Stimulated activated effector memory CD8-positive, alpha-beta T cell treated with anti-CD3 and anti-CD28 coated beads, Interleukin-12 subunit alpha, Interleukin-12 subunit beta, amount 100 ng/mL, for 72 hours (primary cell): ENCODE results near the gene MTRFR.
"Not testable (repeated sequence)": the region's sequence is repeated elsewhere in the genome, so short reads cannot be mapped to it uniquely, and the experiment has no call there.

Experiments
- ATAC-seq: fragments of 150-1000 bp; cut with Tn5 transposase; 2 replicates; pipeline ENCODE4 v1.10.0; 2021
- DNase-seq, 2 donors: peaks; one replicate each; pipeline ENCODE4 v3.0.0; 2021 to 2022; ENCODE audit warnings: low spot score in 2 of 2
- H3K27ac Mint-ChIP-seq: one replicate; pipeline ENCODE4 v1.8.0; 2022; ENCODE audit warnings: mild to moderate bottlenecking, mixed read lengths
- H3K36me3 Mint-ChIP-seq: one replicate; pipeline ENCODE4 v1.8.0; 2022; ENCODE audit warnings: mild to moderate bottlenecking, mixed read lengths
- H3K4me1 Mint-ChIP-seq: one replicate; pipeline ENCODE4 v1.8.0; 2022; ENCODE audit warnings: mixed read lengths
- H3K4me3 Mint-ChIP-seq: one replicate; pipeline ENCODE4 v1.8.0; 2022; ENCODE audit warnings: mild to moderate bottlenecking, mixed read lengths
- H3K9me3 Mint-ChIP-seq: one replicate; pipeline ENCODE4 v1.8.0; 2022; ENCODE audit warnings: mixed read lengths

Gene MTRFR

DNA sequence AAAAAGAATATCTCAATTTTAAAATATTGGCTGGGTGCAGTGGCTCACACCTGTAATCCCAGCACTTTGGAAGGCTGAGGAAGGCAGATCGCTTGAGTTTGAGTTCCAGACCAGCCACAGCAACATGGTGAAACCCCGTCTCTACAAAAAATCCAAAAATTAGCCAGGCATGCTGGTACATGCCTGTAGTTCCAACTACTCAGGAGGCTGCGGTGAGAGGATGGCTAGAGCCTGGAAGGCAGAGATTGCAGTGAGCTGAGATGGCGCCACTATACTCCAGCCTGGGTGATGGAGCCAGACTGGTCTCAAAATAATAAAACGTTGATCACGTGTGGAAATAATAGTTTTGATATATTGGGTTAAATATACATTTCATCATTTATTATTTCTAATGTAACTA, 5.7 kb downstream of the MTRFR start:
- H3K4me1 Mint-ChIP-seq = peaks cover 48% of the 10 kb centered on the region
- H3K36me3 Mint-ChIP-seq = peaks cover 76% of the 10 kb centered on the region
- no peak overlapping the region for H3K4me3 Mint-ChIP-seq
- ATAC-seq = no peak
- H3K27ac Mint-ChIP-seq = no peak overlapping the region
- DNase-seq = no peak
- H3K9me3 Mint-ChIP-seq = no peaks in the 10 kb centered on the region

DNA sequence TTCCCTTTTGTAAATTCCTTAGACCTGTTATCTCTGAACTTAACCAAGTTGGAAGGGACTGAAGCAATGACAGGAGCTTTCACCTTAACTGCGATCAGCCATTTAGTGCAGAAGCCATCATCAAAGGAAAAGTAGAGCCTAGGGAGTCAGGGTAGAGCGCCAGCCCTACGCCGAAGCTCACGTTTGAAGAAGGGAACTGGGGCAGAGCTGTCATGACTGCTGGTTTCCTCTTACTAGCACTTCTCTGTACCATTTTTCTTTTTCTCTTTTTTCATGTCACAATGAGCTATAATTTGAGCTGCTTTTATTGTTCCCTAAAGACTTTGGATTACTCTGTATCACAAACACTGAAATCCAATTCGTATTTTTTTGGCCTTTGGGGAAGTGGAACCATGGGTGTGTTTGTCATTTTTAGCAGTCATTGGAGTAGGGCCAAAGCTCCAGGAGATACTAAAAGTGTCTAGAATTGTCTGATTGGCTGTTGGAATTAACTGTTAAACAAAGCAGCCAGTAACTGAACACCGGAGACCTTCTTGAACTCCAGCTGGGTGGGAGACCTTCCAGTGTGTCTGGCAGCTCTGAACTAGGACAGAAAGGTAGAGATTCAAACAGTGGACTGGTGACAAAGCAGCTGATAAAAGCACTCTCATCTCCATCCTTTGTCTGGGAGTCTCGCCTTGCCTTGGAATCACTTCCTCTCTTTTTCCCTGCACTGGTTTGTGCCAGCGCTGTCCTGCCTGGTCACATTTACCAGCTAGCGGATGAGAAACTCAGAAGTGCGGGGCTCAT, 9.1 kb downstream of the MTRFR start:
- DNase-seq (no peak), ATAC-seq (no peak)
- H3K4me1 Mint-ChIP-seq = peaks cover 48% of the 10 kb centered on the region
- no peaks in the 10 kb centered on the region for H3K9me3 Mint-ChIP-seq
- H3K4me3 Mint-ChIP-seq = no peak overlapping the region
- peak overlapping the region; percentile 76 for H3K27ac Mint-ChIP-seq
- H3K36me3 Mint-ChIP-seq = peaks cover 68% of the 10 kb centered on the region

DNA sequence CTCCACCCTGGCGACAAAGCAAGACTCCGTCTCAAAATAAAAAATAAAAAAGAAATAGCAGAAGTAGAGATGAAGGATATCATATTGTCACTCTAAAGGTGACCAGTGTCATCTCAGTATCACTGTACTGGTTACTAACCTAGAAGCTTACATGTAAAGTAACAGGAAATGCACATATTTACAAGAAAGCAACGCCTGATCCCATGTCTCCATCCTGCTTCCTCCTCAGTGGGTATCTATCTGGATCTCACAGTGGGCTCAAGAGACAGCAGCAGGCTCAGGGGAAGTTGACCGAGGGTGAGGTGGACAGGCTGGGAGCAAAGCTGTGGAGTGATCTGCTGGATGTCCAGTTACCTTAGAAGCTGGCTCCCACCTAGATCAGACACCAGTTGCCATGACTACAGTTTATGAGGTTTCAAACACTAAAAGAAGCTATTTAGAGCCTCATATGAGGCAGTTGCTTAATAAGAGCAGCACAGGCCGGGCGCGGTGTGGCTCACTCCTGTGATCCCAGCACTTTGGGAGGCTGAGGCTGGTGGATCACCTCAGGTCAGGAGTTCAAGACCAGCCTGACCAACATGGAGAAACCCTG, 10.5 kb downstream of the MTRFR start:
- DNase-seq = no peak
- peaks cover 52% of the 10 kb centered on the region for H3K4me1 Mint-ChIP-seq
- H3K36me3 Mint-ChIP-seq = peaks cover 66% of the 10 kb centered on the region
- ATAC-seq = no peak
- no peak overlapping the region for H3K4me3 Mint-ChIP-seq
- no peak overlapping the region for H3K27ac Mint-ChIP-seq
- no peaks in the 10 kb centered on the region for H3K9me3 Mint-ChIP-seq

DNA sequence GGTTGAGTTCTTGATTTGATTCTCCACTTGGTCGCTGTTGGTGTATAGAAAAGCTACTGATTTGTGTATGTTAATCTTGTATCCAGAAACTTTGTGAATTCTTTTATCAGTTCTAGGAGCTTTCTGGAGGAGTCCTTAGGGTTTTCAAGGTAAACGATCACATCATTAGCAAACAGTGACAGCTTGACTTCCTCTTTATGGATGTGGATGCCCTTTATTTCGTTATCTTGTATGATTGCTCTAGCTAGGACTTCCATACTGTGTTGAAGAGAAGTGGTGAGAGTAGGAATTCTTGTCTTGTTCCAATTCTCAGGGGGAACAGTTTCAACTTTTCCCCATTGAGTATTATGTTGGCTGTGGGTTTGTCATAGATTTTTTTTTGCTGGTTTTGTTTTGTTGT, 12.4 kb downstream of the MTRFR start:
- Mint-ChIP-seq H3K9me3 (no peaks in the 10 kb centered on the region), H3K27ac (peak overlapping the region; percentile 74), H3K4me3 (no peak overlapping the region), H3K36me3 (peaks cover 59% of the 10 kb centered on the region), H3K4me1 (peaks cover 58% of the 10 kb centered on the region)
- no peak for ATAC-seq
- no peak for DNase-seq

DNA sequence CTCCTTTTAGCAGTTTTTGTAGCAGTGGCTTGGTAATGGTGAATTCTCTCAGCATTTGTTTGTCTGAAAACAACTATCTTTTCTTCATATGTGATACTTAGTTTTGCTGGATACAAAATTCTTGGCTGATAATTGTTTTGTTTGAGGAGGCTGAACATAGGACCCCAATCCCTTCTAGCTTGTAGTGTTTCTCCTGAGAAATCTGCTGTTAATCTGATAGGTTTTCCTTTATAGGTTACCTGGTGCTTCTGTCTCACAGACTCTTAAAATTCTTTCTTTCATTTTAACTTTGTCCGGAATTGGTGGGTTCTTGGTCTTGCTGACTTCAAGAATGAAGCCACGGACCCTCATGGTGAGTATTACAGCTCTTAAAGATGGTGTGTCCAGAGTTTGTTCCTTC, 14.9 kb downstream of the MTRFR start:
- not testable (repeated sequence) for H3K9me3 Mint-ChIP-seq, DNase-seq, ATAC-seq, H3K4me3 Mint-ChIP-seq
- Mint-ChIP-seq H3K27ac (peak overlapping the region; percentile 74), H3K36me3 (peaks cover 43% of the 10 kb centered on the region), H3K4me1 (peaks cover 58% of the 10 kb centered on the region)

DNA sequence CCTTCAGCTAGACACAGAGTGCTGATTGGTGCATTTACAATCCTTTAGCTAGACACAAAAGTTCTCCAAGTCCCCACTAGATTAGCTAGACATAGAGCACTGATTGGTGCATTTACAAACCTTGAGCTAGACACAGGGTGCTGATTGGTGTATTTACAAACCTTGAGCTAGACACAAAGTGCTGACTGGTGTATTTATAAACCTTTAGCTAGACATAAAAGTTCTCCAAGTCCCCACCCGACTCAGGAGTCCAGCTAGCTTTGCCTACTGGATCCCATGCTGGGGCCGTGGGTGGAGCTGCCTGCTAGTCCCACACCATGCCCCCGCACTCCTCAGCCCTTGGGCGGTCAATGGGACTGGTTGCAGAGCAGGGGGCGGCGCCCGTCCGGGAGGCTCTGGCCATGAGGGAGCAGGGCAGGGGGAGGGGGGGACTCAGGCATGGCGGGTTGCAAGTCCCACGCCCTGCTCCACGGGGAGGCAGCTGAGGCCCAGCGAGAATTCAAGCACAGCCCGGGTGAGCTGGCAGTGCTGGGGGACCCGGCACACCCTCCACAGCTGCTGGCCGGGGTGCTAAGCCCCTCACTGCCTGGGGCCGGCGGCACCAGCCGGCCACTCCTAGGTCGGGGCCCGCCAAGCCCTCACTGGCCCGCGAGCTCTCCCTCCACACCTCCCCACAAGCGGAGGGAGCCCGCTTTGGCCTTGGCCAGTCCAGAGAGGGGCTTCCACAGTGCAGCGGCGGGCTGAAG, 15.9 kb downstream of the MTRFR start:
- H3K36me3 Mint-ChIP-seq = peaks cover 49% of the 10 kb centered on the region
- not testable (repeated sequence) for ATAC-seq, H3K9me3 Mint-ChIP-seq, H3K4me3 Mint-ChIP-seq, H3K27ac Mint-ChIP-seq, DNase-seq
- H3K4me1 Mint-ChIP-seq = peaks cover 63% of the 10 kb centered on the region

DNA sequence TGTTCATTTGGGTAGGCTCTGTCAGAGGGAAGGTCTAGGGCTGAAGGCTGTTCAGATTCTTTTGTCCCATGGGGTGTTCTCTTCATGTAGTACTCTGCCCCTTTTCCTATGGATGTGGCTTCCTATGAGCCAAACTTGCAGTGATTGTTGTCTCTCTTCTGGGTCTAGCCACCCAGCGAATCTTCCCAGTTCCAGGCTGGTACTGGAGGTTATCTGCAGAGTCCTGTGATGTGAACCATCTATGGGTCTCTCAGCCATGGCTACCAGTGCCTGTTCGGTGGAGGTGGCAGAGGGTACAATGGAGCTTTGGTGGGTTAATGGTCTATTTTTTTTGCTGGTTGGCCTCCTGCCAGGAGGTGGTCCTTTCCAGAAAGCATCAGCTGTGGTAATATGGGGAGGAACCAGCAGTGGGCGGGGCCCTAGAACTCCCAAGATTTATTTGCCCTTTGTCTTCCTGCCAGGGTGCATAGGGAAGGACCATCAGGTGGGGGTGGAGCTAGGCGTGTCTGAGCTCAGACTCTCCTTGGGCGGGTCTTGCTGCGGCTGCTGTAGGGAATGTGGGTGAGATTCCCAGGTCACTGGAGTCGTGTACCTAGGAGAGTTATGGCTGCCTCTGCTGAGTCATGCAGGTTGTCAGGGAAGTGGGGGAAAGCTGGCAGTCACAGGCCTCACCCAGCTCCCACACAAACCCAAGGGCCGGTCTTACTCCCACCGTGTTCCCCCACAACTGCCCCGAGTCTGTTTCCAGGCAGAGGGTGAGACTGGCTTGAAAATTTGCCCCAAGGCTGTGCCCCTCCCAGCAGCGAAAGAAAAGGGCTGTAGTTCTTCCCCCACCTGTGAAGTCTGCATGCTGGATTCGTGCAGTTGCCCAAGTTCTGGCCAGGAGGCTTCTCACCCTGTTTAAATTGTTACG, 17.5 kb downstream of the MTRFR start:
- H3K36me3 Mint-ChIP-seq = peaks cover 57% of the 10 kb centered on the region

DNA sequence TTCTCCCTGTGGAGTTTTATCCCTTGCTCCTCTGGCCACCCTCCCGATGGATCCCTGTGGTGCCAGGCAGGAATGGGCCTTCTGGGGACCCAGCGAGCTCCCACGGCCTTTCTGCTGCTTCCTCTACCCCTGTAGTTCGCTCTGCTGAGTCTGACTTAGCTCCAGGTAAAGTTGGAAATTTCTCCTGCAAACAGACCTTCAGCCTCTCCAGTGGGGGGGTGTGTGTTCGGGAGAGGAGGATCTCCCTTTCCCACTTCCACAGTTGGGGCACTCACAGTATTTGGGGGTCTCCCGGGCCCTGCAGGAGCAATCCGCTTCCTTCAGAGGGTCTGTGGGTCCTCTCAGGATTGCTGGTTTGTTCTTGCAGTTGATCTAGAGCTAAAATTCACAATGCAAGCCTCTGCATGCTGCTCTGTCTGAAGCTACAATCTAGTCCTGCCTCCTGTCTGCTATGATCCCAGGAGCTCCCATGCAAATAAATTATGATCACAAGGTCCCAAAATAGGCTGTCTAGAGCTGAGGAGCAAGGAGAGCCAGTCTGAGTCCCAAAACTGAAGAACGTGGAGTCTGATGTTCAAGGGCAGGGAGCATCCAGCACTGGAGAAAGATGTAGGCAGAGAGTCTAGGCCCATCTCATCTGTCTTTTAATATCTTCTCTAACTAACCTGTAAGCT, 18.3 kb downstream of the MTRFR start:
- Mint-ChIP-seq H3K36me3 (peaks cover 57% of the 10 kb centered on the region), H3K27ac (peak overlapping the region; percentile 74)

More for the DNA sequence above, 17.5 kb downstream of the MTRFR start:
- H3K27ac Mint-ChIP-seq = peak overlapping the region; percentile 74
- ATAC-seq (no peak), DNase-seq (no peak)
- peaks cover 55% of the 10 kb centered on the region for H3K4me1 Mint-ChIP-seq
- H3K4me3 Mint-ChIP-seq = no peak overlapping the region
- no peaks in the 10 kb centered on the region for H3K9me3 Mint-ChIP-seq

DNA sequence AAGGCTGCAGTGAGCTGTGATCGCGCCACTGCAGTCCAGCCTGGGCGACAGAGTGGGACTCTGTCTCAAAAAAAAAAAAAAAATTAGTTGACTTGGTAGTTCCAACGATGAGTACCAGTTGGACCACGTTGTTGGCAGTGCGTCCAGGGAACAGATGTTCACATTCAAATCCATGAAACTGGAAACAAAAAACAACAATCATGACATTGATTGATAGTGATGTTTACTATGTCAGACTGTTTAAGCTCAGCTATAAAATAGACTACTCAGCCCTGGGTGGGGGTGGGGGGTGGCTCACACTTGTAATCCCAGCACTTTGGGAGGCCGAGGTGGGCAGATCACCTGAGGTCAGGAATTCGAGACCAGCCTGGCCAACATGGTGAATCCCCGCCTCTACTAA, 19.1 kb downstream of the MTRFR start:
- Mint-ChIP-seq H3K27ac (peak overlapping the region; percentile 74), H3K4me1 (peaks cover 41% of the 10 kb centered on the region), H3K36me3 (peaks cover 60% of the 10 kb centered on the region)
- not testable (repeated sequence) for H3K4me3 Mint-ChIP-seq, DNase-seq, H3K9me3 Mint-ChIP-seq, ATAC-seq

More for the DNA sequence above, 18.3 kb downstream of the MTRFR start:
- H3K9me3 Mint-ChIP-seq = no peaks in the 10 kb centered on the region
- no peak for DNase-seq
- H3K4me1 Mint-ChIP-seq = peaks cover 47% of the 10 kb centered on the region
- no peak for ATAC-seq
- no peak overlapping the region for H3K4me3 Mint-ChIP-seq

DNA sequence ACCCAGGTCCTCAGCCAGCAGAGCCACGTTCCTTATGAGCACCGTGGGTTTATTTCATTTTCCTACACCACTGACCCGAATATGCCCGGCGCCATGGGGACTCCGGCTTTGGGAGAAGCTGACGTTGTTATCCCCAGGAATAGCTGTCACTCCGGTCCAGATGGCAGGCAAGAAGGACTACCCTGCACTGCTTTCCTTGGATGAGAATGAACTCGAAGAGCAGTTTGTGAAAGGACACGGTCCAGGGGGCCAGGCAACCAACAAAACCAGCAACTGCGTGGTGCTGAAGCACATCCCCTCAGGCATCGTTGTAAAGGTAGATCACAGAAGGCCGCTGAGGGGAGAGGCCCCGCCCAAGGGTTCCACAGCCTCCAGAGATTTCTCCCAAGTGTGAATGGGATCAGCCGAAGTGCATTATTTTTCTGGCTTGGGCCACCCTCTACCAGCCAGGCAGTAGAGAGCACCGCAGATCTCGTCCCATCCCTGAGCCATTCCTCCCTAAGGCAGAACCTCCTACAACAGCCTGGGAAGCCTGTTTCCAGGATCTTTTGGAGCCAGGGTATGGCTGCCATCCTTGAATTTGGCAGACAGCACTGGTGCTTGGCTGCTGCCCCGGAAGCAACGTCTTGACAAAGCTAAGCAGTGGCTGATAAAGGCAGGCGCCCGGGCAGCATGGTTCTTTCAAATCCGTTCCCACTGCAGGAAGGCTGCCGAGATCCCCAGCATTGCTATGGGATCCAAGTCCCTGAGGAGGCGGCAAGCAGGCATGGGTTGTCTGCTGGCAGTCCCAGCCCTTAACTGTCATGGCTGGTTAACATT, 20.6 kb downstream of the MTRFR start:
- no peaks in the 10 kb centered on the region for H3K9me3 Mint-ChIP-seq
- ATAC-seq (no peak), DNase-seq (no peak)
- no peak overlapping the region for H3K4me3 Mint-ChIP-seq
- H3K27ac Mint-ChIP-seq = peak overlapping the region; percentile 17
- peaks cover 29% of the 10 kb centered on the region for H3K4me1 Mint-ChIP-seq
- H3K36me3 Mint-ChIP-seq = peaks cover 71% of the 10 kb centered on the region

DNA sequence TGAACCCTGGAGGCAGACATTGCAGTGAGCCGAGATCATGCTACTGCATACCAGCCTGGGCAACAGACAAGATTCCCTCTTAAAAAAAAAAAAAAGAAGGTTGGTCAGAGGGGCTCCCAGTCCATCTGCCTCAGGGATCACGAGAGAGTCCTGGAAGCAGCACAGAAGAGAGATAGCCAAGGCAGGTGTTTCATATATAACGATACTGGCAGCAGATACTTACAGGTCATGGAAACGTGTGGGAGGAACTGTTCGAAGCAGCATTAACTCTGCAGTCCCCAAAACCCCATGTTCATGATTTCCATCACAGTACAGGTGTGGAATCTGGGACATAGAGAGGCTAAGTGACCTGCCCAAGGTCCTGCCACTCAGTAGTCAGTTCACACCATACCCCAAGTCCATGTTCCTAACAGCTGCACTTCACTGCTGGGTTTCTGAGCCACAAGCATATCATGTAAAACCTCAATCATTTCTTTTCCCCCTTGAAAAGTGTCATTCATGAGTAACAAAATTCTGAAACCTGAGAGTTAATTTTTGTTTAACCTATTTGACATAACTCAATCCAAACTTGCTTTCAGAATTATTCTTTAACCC, 21.7 kb downstream of the MTRFR start:
- Mint-ChIP-seq H3K4me3 (no peak overlapping the region), H3K27ac (peak overlapping the region; percentile 50), H3K9me3 (no peaks in the 10 kb centered on the region), H3K36me3 (peaks cover 76% of the 10 kb centered on the region), H3K4me1 (peaks cover 24% of the 10 kb centered on the region)
- no peak for DNase-seq
- no peak for ATAC-seq

DNA sequence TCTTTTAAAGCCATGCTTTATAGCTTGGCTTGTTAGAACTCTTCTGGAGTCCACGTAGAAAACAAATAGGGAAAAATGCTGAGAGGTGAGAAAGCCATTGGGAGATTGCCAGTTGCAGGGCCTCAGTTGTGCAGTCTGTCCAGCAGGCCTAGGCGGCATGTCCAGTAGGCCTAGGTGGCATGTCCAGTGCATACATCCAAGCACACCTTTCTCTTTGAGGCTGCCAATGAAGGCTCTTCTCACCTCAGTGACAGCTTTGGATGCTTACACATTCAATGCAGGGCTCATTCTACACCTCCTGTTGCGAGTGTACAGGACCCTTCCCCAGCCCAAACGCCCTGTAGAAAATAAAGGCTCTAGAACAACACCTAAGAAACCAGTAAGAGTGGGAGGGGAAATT, 25.4 kb downstream of the MTRFR start:
- Mint-ChIP-seq H3K4me1 (peaks cover 2% of the 10 kb centered on the region), H3K4me3 (no peak overlapping the region), H3K36me3 (peaks cover 89% of the 10 kb centered on the region), H3K27ac (no peak overlapping the region), H3K9me3 (no peaks in the 10 kb centered on the region)
- DNase-seq (no peak), ATAC-seq (no peak)

DNA sequence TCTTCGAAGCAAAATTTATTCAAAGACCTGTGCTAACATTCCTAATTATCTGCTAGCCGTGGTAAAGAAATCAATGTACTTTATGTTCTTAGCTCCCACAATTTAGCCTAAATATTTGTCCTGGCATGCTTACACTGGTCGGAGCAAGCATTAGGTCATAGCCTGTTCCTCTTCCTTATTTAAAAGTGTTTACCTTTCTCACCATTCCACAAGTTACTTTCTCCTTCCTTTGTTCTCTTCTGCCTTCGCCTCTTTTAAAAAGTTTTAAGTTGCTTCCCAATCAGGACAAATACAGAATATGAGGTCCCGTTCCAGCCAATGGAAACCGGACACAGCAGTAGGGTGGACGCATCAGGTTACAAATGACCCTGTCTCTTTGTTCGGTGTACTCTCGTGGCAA, 26.8 kb downstream of the MTRFR start:
- no peak overlapping the region for H3K27ac Mint-ChIP-seq
- no peak overlapping the region for H3K4me3 Mint-ChIP-seq
- no peak for ATAC-seq
- peaks cover 81% of the 10 kb centered on the region for H3K36me3 Mint-ChIP-seq
- H3K9me3 Mint-ChIP-seq = no peaks in the 10 kb centered on the region
- H3K4me1 Mint-ChIP-seq = peaks cover 6% of the 10 kb centered on the region
- DNase-seq = no peak
